Measurements from ENCODE around the gene ZNF831.

Gene ZNF831

DNA sequence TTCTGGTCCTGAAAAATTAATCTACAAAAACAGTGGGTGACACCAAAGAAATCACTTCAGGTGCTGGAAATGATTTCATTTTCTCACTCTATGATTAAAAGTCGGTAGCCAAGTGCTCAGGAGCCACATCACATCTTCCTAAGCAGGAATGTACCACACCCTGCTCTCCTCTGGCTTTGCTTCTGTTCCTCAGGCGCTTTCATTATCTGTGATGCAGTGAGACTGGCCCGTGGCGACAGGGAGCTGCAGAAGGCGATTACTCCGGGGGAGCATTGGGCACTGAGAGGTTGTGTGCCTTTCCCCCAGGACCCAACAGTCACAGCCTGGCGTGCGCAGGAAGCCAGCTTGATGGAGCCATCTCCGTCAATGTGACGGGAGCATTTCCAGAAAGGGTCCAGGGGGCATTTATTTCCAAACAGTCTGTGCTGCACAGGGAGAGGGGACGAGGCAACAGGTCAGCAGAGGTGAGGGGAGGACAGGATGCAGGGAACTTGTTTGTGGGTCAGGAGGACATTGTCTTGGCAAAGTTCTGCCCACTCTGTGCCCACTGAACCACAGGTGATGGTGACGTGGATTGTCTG, 5.6 kb upstream of the ZNF831 start:
- no peak for DNase-seq

DNA sequence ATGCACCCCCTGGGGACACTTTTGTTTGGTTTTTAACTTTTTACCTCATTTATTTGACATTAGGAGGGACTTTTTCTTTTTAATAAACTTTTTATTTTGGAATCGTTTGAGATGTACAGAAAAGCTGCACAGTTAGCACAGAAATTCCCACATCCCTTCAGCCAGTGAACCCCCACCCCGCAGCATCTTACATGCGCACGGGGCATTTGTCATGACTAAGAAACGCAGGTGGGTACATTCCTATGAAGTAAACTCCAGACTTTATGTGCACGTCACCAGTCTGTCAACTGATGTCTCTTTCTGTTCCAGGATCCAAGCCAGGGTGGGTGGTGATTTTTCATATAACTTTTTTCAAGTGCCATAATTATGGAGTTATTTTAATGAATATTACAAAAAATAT, 4.9 kb upstream of the ZNF831 start:
- no peak for DNase-seq

DNA sequence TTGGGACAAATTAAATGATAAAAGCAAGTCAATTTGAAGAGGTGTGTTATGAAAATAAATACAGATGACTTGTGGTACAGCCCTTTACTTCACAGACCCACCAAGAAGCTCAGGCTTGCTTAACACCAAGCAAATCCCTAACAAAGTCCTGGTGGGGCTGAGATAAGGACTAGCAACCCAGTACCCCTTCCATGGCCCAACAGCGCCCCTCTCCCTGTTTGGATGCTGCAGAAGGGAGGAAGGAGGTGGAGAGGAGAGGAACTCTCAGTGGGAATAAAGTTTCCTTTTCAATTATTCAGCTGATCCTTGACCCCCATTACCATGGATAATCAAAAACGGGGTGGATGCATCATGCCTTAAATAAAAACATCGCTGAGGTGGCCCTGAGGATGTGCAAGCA, 4.5 kb upstream of the ZNF831 start:
- DNase-seq = no peak

DNA sequence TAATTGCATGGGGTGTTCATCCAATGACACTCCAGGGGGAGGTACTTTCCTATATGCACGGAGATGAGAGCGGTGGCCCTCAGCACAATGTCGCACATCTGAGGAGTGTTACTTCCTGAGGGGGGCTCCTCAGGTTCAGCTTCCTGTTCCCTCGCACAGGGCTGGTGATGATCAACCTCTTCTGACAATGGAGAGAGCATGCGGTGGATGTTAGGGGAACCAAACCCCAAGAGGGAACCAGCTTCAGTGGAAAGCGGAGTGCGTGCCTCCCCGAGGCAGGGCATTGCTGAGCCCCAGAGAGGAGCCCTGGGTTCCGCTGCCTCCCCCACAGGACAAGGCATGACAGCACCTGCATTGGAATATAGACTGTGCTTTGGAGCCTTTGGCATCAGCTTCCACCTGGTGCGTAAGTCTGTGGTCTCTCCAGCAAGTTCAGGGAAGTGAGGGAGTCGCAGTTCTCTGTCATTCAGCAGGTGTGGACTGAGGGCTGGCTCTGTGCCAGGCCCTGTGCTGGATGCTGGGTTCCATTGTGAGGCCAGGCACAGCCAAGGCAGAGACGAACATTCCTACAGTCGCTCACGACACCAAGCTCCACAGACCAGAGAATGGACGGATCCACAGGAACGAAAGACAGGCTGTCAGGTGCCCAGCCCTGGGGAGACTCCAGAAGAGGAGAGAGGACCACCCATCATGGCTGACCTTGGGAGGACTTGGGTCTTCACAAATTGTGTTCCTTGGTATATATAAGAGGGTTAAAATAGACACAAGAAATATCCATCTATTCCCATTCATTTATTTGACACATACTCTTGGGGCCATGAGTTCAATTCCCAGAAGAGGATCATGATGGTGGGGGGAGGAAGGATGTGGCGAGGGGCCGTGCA, 3.9 kb upstream of the ZNF831 start:
- peak in 1 of 2 experiments; percentile 59 for DNase-seq

DNA sequence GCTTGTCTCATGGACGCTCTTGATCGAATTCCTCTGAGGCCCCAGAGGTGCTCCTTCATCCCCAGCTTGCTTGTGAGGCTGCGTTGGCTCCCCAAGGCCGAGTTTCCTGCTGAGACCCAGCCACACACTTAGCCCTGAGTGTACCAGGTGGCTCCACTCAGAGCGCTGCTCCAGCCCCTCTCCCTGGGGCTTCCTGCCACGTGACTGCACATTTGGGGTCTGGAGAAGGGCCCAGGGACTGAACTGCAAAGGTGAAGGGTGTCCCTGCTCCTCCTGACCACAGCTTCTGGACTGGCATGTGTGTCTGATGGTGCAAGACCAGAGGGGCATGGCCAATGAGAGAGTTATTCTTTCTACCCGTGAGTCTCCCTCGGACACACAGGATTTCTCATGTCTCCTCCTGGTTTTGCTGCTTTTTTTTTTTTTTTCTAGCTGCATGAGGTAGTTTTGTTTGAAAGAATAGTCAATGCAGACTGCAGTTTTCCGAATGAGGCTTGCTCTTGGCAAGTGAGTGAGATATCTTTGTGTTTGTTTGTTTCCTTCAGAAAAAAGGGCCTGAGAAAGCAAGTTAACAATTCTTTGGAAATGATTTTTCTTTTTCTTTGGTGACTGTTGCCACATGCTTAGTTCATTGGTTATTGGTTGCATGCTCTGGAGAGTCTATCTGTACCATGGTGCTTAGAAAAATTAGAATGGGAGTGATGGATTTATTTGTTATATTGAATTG, 3.1 kb upstream of the ZNF831 start:
- DNase-seq = no peak

DNA sequence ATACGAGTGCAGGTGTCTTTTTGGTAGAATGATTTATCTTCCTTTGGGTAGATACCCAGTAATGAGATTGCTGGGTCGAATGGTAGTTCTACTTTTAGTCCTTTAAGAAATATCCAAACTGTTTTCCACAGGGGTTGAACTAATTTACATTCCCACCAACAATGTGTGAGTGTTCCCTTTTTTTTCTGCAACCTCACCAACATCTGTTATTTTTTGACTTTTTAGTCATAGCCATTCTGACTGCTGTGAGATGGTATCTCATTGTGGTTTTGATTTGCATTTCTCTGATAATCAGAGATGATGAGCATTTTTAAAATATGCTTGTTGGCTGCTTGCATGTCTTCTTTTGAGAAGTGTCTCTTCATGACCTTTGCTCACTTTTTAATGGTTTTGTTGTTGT, 1.9 kb upstream of the ZNF831 start:
- no peak for DNase-seq

DNA sequence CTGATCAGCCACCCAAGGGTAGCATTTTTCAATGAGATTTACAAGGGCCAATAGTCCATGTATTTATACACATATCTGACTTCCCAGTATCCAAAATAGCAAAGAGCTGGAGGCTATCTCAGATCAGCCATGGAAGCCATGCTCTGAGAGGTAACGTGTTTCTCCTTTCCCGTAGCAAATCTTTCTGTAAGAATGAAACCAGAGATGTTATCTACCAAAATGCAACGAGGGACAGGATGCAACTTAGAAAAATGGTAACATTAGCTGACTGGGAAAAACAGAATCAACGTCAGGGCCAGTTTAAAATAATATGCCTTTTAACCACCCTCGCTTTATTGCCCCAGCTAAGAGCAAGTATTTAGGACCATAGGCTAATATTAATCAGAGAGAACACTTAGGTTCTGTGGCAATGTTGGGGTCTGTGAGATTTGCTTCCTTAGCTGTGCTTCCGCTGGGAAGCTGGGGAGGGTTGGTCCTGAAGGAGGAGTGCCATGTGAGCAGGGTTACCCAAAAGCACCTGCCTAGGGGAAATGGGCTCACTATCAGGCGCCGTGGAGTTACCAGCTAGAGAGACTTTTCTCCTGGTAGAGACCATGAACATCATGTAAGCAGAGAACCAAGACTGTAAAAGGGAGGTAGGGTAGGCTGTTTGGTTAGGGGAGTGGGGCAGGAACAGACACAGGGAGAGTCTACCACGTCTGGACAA, 1.2 kb downstream of the ZNF831 start:
- DNase-seq = no peak

DNA sequence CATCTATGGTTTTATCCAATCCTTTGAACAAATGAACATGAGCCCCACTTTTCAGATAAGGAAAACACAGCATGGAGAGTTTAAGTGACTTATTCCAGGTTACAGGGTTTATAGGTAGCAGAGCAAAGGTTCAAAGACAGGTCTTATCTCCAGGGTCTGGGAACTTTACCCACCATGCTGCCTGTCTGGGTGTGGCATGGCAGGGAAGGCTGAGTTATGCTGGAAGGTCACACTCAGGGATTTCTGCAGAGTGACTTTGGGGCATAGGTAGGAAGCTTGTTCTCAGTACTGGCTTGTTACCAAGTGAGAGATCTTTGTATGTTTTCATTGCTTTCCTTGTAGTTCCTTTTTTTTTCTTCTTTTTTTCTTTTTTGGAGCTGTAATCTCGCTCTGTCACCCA, 1.8 kb downstream of the ZNF831 start:
- DNase-seq = no peak

DNA sequence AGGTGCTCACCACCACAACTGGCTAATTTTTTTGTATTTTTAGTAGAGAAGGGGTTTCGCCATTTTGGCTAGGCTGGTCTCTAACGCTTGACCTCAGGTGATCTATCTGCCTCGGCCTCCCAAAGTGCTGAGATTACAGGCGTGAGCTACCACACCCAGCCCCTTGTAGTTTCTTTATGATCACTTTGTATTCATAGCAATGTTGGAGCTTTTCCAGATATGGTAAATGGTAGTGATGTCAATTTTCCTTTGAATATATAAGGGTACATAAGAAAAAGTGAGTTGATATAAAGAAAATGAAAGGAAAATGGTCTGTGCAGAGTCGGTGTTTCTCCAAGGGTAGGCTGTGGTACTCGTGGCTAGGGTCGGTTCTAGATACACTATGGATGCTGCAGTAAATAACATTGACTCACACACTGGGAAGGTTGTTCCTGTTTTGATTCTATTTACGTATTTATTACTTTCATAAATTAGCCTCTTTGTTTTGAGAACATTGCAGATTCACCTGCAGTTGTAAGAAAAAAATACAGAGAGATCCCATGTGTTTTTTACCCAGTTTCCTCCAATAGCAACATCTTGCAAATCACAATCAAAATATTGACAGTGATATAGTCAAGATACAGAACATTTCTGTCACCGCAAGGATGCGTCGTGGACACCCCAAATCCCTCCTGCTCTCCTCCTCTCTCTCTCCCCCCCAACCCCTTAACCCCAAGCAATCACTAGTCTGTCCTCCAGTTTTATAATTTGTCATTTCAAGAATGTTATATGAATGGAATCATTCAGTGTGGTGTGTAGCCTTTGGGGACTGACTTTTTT, 2.5 kb downstream of the ZNF831 start:
- no peak for DNase-seq

DNA sequence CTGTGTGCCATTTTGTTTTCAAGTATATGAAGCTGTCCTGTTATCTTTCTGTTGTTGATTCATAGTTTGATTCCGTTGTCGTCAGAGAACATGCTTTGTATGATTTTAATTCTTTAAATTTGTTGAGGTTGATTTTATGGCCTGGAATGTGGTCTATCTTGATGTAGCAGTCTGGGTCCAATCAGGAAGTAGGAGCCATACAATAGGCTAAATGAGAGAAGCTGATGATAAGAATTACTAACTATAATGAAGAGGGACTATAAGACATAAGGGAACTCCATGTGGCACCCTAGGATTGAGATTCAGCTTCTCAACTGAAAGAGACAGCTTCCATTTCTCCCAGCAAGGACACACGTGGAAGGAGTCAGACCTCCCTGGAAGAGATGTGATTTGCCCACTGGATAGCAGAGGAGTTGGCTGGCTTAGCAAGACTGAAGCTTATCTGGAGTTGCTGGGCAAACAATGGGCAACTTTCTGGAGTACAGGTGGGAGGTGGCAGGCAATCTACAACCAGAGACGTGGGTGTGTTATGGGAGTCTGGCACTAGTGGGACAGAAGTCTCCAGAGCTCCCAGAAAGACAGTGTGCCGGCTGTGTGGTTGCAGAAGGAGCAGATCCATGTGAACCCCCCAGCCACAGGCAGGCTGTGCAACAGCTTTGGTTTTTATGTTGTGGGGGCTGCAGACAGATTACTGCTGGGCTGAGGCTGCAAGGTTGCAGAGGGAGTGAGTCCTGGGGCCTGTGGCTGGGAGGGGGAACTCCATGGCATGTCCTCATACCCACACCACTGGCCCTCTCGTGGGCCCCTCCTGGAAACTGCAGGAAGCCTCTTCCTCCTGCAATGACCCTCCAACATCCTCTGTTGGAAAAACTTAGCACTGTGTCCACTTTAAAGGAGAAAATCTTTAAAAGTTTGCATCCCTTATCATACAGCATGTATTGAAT, 7.1 kb downstream of the ZNF831 start:
- DNase-seq = no peak

DNA sequence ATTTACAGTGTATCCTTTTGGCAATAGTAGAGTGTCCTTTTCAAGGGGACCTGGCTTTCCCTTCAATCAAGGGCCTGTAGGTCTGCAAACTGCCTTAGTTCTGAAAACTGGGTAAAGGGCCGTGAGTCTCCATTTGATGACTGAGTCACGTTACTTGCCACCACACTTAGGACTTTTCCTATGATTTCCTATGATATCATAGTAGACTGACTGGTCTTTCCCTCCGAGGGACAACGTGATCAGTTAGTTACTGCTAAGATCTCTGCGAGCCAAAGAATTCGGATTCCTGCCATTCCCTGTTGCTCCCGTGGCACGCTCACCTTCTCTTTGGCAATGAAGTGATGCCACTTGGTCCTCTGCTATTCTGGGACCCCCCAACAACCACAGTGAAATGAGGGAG, 8.4 kb downstream of the ZNF831 start:
- no peak for DNase-seq

DNA sequence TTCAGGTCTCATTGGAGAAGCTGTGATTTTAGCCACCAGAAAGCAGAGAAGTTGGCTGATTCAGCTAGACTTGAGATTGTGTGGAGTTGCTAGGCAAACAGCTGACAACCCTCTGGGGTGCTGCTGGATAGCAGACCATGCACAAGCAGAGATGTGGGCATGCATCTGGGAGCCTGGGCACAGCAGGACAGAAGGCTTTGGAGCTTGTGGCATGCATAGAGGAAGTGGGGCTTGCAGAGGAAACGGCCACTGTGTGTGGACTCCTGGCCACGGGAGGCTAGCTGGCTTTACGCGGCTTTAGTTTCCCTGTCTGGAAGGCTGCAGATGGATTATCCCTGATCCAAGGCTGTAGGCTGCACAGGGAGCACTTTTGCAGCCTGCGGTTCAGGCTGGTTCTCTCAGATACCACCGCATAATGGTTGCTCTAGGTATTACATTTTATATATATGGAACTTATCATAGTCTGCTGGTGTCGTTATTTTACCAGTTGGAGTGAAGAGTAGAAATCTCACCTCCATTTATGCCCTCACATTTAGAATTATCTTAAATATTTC, 10.4 kb downstream of the ZNF831 start:
- DNase-seq = no peak

DNA sequence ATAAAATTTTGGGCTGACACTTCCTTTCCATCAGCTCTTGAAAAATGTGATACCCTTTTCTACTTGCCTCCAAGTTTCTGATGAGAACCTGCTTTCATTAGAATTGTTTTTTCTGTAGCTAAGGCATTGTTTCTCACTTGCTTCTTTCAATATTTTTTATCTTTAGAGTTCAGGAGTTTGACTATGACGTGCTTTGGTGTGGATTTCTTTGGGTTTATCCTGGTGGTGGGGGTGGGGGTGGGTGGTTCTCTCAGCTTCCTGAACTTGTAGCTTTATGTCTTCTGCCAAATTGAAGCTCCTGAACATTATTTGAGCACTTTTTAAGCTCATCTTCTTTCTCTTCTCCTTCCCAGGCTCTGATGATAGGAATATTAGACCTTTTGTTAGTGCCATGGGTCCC, 11.4 kb downstream of the ZNF831 start:
- no peak for DNase-seq

DNA sequence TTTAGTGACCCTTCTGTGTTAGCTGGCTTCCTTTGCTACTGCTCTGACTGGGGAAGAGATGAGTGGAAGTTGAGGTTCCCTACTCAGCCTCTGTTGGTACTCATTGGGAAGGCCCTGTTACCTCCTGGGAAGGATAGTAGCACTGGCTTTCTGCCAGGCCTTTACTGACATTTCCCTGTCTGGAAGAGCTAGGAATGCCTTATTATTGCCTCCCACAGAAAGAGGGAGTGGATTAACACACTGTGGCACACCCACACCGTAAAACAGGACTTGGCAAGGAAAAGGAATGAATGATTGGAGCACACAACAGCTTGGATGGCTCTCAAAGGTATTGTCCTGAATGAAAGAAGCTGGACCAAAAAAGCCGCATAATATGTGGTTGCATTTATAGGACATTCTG, 12.2 kb downstream of the ZNF831 start:
- DNase-seq = no peak

DNA sequence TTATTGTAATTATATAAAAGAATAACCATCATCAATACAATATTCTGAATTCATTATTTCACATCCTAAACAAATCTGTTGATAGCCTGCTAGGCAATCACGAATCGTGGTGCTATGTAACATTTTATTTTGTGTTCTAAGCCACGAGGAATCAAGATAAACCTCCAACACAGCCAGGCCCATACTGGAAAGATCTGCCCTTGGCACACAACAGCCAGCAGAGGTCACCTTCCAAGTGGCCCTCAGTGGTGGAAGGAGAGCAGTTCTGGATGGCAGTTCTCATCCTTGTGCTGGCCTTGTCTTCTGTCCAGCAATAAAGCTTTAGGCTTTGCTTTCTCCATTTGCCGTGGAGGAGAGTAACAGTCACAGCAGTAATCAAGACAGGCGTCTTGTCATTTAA, 13.2 kb downstream of the ZNF831 start:
- no peak for DNase-seq

DNA sequence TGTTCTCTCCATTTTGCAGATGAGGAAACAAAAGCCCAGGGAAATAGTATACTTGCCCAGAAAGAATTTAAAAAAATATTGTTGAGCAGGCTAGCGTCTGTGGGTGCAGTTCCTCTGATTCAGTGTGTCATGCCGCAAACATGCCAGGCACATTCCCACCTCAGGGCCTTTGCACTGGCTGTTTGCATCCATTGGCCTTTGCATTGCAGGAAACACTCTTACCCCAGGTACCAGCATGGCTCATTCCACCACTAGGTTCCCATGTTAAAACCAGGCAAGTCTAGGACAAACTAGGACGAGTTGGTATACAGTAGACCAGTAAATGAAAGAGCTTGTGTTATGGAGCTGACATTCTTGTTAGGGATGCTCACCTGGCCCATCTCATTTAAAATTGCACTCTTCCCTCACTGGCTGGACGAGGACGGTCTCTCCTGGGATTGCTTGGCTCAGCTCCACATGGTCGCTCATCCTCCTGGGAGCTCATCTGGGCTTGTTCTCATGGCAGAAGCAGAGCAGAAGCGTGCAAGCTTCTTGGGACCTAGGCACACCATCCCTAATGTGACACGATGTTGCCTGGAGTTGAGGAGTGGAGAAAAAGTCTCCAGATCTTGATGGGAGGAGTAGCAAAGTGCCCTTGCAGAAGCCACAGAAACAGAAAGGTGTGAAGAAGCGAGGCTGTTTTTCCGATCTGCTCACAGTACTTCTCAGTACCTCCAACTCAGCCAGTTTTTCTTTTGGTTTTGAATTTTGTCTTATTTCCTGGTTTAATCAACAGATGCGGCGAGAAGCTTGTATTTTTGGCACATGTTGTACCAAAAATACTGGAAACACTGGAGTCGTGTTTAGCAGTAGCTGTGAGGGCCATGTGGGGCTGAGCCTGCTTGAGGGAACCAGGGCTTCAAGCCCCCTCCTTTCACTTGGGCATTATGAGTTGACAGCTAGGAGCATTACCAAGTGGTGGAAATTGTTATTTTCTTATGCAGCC, 13.9 kb downstream of the ZNF831 start:
- peak; percentile 13 to 43 for DNase-seq

DNA sequence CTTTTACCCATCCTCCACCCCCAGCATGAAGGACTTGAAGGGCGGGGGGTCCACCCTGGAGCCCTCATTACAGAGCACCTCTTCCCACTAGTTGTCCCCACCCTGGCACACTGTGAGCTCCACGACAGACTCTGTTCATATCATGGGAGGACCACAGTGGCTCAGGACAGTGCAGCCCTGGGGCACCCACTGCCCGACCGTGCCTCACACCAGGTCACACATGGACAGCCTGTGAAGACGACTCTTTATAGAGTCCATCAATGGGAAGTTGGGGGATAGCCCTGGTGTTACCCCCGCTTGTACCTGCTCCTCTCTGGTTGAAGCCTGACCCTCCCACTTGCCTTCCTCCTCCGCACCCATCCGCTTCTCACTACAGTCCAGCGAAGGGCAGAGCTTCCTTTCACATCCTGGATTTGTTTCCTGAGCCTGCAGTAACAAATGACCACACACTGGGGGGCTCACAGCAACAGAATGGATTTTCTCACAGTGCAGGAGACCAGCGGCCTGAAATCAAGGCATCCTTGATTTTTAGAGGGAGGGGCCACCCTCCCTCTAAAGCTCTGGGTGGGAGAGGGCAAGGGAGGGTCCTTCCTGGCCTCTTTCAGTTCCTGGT, 15.5 kb downstream of the ZNF831 start:
- DNase-seq = no peak

DNA sequence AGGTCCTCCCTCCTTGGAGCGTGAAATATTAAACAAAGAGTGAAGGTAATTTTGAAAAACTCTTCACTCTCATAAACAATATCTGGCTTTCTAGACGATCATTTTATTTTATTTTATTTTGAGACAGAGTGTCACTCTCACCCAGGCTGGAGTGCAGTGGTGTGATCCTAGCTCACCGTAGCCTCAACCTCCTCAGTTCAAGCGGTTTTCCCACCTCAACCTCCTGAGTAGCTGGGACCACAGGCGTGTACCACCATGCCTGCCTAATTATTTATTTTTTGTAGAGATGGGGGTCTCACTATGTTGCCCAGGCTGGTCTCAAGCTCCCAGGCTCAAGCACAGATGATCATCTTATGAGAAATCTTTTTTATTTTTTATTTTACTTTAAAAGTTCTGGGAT, 16.4 kb downstream of the ZNF831 start:
- no peak for DNase-seq

DNA sequence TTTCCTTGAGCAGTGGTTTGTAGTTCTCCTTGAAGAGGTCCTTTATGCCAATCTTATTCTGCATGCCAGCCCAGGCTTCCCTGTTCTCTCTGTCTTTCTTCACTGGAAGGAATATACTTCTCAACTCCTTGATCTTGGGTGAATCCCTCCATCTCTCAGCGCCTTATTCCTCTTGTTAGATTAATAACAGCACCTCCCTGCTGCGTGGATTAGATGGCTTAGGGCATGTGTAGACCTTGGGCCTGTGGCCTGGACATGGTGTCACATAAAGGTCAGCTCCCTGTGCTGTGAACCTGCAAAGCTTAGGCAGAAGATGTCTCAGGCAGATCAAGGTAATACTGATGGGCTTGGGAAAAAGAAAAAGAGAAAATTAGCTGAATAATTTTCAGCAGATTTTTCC, 18.3 kb downstream of the ZNF831 start:
- DNase-seq = no peak

All from activated CD4-positive, alpha-beta T cell treated with anti-CD3 and anti-CD28 coated beads, Interleukin-2, amount 50 U/mL, for 48 hours (primary cell).